ENCODE results near the gene CLASP1.

DNA sequence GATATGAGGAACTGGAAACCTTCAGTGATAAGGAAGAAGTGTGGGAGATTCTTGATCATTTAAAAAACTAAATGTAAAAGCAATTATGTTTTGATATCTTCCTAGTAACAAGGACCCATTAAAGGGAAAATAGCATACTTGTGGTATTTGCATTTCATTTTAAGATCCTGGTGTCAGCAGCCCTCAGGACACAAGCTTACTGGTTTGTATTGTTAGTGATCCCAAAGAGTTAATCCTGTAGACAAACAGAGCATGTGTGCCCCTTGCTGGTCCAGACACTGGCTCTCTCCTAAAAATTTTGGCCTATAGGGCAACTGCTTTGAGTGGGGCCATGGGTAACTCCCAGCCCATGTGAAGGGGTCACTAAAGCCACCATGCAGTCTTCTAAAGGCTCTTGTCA lies 263.2 kb downstream of the CLASP1 start:
- no peak for TF ChIP-seq CTCF (IDR thresholded peaks at IDR 0.05; ENCODE audit: low read length)
- TF ChIP-seq EZH2 (IDR thresholded peaks at IDR 0.05; ENCODE audit: borderline replicate concordance, low read length): no peak

Measured in OCI-LY1 (cell line).